NCI-H446 (cell line): Measurements from ENCODE around the gene ZFYVE28.

Experiments
- DNase-seq, 2 experiments: peaks; one replicate each; lab custom pipeline; 2025; lab: John Stamatoyannopoulos, UW

The ZFYVE28 gene

GRCh38 chr4:2258091-2259035 lies 160.1 kb downstream of the ZFYVE28 start:
- no peak for DNase-seq

GRCh38 chr4:2257361-2258081 lies 160.9 kb downstream of the ZFYVE28 start:
- DNase-seq = no peak

GRCh38 chr4:2256781-2257191 lies 161.7 kb downstream of the ZFYVE28 start:
- DNase-seq = no peak

- DNase-seq = no peak
Measured at GRCh38 chr4:2256156-2256731, 162.2 kb downstream of the ZFYVE28 start.

- DNase-seq = no peak
Measured at GRCh38 chr4:2255501-2256155, 162.8 kb downstream of the ZFYVE28 start.

- DNase-seq = no peak
Measured at GRCh38 chr4:2254665-2255500, 163.6 kb downstream of the ZFYVE28 start.

GRCh38 chr4:2253160-2254084 lies 165.0 kb downstream of the ZFYVE28 start:
- no peak for DNase-seq

GRCh38 chr4:2252530-2253091 lies 165.8 kb downstream of the ZFYVE28 start:
- no peak for DNase-seq

- no peak for DNase-seq
Measured at GRCh38 chr4:2251795-2252529, 166.5 kb downstream of the ZFYVE28 start.

- DNase-seq = no peak
Measured at GRCh38 chr4:2251073-2251794, 167.2 kb downstream of the ZFYVE28 start.

- no peak for DNase-seq
Measured at GRCh38 chr4:2250357-2251072, 167.9 kb downstream of the ZFYVE28 start.

DNA sequence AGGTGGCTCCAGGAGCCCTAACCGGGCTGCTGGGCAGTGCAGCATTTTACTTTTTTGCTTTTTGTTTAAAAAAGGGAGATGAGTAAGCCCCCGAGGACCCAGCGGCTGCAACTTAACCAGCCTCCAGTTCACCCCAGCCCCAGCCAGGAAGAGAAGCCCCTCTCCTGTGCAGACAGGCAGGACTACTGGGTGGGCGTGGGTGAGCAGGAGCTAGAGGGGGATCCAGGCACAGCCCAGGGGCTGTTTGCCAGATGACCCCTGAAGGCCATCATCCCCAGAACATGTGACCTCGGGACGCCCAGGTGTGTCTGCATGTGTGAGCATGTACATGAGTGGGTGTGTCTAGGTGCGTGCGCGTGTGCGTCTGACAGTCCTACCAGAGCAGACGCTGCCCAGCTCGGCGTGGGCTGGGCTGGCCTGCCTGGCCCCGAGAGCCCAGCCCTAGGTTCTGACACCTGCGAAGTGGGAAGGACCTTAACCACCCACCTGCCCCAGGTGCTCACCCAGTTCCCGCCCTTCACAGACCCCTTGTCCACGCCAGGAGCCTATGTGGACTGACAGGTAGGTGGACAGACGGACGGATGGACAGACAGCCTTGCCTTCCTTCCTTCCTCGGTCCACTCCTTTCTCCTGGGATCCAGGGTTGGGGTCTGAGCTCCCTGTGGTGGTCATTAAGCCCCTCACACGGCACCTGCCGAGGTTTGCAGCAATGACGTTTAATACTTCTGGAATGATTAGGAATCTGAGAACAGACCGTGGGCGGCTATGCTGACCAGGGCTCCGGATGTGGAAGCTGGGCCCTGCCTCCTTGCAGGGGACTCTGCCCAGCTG lies 168.7 kb downstream of the ZFYVE28 start:
- DNase-seq = no peak

DNA sequence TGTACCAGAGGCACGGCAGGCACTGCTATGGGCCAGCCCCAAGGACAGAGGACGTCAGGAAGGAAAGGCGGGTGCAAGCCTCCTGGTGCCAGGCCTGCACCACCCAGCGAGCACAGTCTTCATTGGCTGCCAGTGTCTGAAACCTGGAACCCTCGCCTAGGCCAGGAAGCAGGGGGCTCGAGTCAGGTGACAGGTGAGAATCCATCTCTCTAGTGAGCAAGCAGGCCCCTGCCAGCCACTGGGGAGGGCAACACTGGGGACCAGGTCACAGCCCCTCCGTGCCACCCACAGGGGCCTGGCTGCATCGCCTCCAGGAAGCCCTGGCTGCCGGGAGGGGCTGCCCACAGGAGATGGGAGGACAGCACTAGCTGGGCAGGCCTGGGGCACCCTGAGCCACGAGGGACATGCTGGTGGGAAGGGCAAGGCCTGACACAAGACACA lies 169.6 kb downstream of the ZFYVE28 start:
- no peak for DNase-seq

DNA sequence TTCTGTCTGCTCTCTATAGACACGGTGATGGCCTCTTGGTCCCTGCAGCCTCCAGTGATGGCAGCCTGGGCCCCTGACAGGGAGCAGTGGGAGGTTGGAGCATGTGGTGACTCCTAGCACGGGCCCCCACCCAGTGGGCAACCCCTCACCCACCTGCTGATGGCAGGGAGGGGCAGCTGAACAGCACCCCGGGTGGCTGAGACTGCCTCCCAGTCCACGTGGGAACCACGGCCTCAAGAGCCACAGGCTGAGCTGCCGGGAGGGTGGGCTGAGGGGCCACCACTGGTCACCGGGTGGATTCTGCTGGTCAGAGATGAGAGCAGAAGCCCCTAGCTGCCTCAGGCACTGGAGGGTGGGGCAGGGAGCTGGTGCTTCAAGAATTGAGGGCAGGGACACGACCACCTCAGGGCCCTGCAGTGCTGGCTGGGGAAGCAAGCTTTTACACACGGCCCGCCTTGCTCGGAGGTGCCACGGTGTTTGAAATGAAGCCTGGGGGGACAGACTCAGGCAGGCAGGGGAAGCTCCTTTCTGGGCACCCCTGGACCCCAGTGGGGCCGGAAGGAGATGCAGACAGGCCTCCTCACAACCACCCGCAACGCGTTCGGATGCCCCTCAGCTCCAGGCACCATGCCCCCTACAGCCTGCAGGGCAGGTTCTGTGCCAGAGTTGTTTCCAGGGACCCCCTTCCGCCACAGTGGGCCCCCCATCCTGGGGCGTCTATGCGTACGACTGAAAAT lies 170.2 kb downstream of the ZFYVE28 start:
- no peak for DNase-seq

- DNase-seq = no peak
Measured at GRCh38 chr4:2247128-2248043, 171.1 kb downstream of the ZFYVE28 start.
